Measurements from ENCODE around the gene RASGRP1. TPM values are rescaled to one million over a fixed set of nuclear protein-coding genes. Genes with fewer than 3 reads are reported as not detected.

RASGRP1 gene
- total RNA-seq, 3 donors from 2014 or later (not counting 1 experiment from before 2014, with no cell fraction given) = 65.9 to 122 (median 96.5) TPM

- H3K27ac ChIP-seq (ENCODE audit: low read length) = no peak overlapping the region
- no peaks in the 10 kb centered on the region for H3K27me3 Mint-ChIP-seq (ENCODE audit: low read depth in 2 of 2)
- ATAC-seq = no peak
- DNase-seq = no peak
- H3K36me3 ChIP-seq (ENCODE audit: control insufficient read depth, insufficient read depth, low read length) = peaks cover 17% of the 10 kb centered on the region
- TF ChIP-seq, protein P1, sequence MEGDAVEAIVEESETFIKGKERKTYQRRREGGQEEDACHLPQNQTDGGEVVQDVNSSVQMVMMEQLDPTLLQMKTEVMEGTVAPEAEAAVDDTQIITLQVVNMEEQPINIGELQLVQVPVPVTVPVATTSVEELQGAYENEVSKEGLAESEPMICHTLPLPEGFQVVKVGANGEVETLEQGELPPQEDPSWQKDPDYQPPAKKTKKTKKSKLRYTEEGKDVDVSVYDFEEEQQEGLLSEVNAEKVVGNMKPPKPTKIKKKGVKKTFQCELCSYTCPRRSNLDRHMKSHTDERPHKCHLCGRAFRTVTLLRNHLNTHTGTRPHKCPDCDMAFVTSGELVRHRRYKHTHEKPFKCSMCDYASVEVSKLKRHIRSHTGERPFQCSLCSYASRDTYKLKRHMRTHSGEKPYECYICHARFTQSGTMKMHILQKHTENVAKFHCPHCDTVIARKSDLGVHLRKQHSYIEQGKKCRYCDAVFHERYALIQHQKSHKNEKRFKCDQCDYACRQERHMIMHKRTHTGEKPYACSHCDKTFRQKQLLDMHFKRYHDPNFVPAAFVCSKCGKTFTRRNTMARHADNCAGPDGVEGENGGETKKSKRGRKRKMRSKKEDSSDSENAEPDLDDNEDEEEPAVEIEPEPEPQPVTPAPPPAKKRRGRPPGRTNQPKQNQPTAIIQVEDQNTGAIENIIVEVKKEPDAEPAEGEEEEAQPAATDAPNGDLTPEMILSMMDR (IDR thresholded peaks at IDR 0.05) = no peak
- H3K4me3 Mint-ChIP-seq = no peak overlapping the region
- H3K9me3 ChIP-seq (ENCODE audit: control insufficient read depth, insufficient read depth, low read length) = no peaks in the 10 kb centered on the region
- no peak overlapping the region for H3K4me3 ChIP-seq (ENCODE audit: low read length)
- no peaks in the 10 kb centered on the region for H3K9me3 Mint-ChIP-seq
- peak overlapping the region; percentile 34 to 66 for H3K27ac Mint-ChIP-seq
- peaks cover 3% of the 10 kb centered on the region for H3K4me1 ChIP-seq (ENCODE audit: control insufficient read depth, insufficient read depth, low read length)
- 93% methylated on average over 4 of the region's 10 CpGs for WGBS (ENCODE audit: insufficient coverage)
- no peaks in the 10 kb centered on the region for H3K27me3 ChIP-seq (ENCODE audit: control insufficient read depth, insufficient read depth, low read length)
- no peaks in the 10 kb centered on the region for H3K36me3 Mint-ChIP-seq
- peaks cover 67 to 82% of the 10 kb centered on the region in 2 donors for H3K4me1 Mint-ChIP-seq
- intact Hi-C loops (cut with micrococcal nuclease) = loop anchor here (2.0 kb wide), 1 partner anchor 15 kb away; no protein-coding TSS in a partner anchor
Measured at GRCh38 chr15:38547255-38547997, 17.2 kb downstream of the RASGRP1 start.

DNA sequence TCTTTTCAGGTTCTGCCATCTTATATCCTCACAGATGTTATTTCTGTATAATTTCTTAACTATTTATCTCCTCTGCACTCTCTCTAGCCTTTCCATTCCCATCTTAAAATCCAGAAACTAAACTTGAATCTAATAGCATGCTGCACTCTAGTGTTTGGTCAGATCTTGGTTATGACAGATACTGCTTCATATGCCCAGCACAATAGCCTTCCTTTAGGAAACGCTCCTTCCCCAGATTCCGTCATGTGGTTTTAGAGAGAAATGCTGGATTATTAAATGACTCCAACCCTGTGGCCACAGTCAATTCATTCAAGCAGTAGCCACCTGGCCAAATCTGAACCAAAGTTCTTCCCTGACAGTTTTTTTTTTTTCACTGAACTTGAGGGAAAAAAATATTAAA lies 19.4 kb downstream of the RASGRP1 start:
- H3K27me3 Mint-ChIP-seq (ENCODE audit: low read depth in 2 of 2) = no peaks in the 10 kb centered on the region
- H3K27me3 ChIP-seq (ENCODE audit: control insufficient read depth, insufficient read depth, low read length) = no peaks in the 10 kb centered on the region
- peaks cover 74 to 89% of the 10 kb centered on the region in 2 donors for H3K4me1 Mint-ChIP-seq
- no peaks in the 10 kb centered on the region for H3K36me3 Mint-ChIP-seq
- 100% methylated on average over 2 of the region's 2 CpGs for WGBS (ENCODE audit: insufficient coverage)
- no peaks in the 10 kb centered on the region for H3K9me3 ChIP-seq (ENCODE audit: control insufficient read depth, insufficient read depth, low read length)
- DNase-seq = no peak
- H3K9me3 Mint-ChIP-seq = no peaks in the 10 kb centered on the region
- peaks cover 16% of the 10 kb centered on the region for H3K4me1 ChIP-seq (ENCODE audit: control insufficient read depth, insufficient read depth, low read length)
- ATAC-seq = no peak
- TF ChIP-seq, protein P1 (IDR thresholded peaks at IDR 0.05) = no peak
- H3K27ac Mint-ChIP-seq = peak overlapping the region; percentile 3 to 34
- H3K27ac ChIP-seq (ENCODE audit: low read length) = no peak overlapping the region
- peaks cover 13% of the 10 kb centered on the region for H3K36me3 ChIP-seq (ENCODE audit: control insufficient read depth, insufficient read depth, low read length)
- no peak overlapping the region for H3K4me3 ChIP-seq (ENCODE audit: low read length)
- no peak overlapping the region for H3K4me3 Mint-ChIP-seq
- intact Hi-C loops (cut with micrococcal nuclease) = no loop called here

DNA sequence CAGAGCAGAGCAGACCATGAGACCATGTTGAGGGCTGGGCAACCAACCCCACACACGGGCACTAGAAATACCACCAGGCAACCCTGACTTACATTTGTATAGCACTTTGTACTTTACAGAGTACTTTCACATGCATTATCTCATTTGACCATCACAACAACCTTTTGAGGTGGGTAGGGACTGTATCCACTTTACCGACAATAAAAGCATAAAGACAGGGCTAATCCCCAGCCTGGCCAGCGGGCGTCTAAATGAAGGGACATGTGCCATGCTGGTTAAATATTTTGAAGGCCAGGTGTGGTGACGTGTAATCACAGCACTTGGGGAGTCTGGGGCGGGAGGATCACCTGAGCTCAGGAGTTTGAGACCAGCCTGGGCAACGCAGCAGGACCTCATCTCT lies 23.6 kb downstream of the RASGRP1 start:
- no peak overlapping the region for H3K4me3 ChIP-seq (ENCODE audit: low read length)
- ATAC-seq (peak in 2 of 3 donors; percentile 22 to 27), DNase-seq (no peak)
- H3K4me1 ChIP-seq (ENCODE audit: control insufficient read depth, insufficient read depth, low read length) = peaks cover 39% of the 10 kb centered on the region
- H3K9me3 ChIP-seq (ENCODE audit: control insufficient read depth, insufficient read depth, low read length) = no peaks in the 10 kb centered on the region
- TF ChIP-seq, protein P1 (IDR thresholded peaks at IDR 0.05) = no peak
- H3K27ac Mint-ChIP-seq = peak overlapping the region; percentile 72 to 75
- no peaks in the 10 kb centered on the region for H3K9me3 Mint-ChIP-seq
- H3K4me3 Mint-ChIP-seq = no peak overlapping the region
- peak overlapping the region; percentile 12 for H3K27ac ChIP-seq (ENCODE audit: low read length)
- 57% methylated on average over 7 of the region's 7 CpGs for WGBS (ENCODE audit: insufficient coverage)
- peaks cover 2% of the 10 kb centered on the region for H3K36me3 ChIP-seq (ENCODE audit: control insufficient read depth, insufficient read depth, low read length)
- H3K27me3 Mint-ChIP-seq (ENCODE audit: low read depth in 2 of 2) = no peaks in the 10 kb centered on the region
- intact Hi-C loops (cut with micrococcal nuclease) = no loop called here
- H3K4me1 Mint-ChIP-seq = peaks cover 82 to 89% of the 10 kb centered on the region in 2 donors
- no peaks in the 10 kb centered on the region for H3K27me3 ChIP-seq (ENCODE audit: control insufficient read depth, insufficient read depth, low read length)
- no peaks in the 10 kb centered on the region for H3K36me3 Mint-ChIP-seq
